Urinary bladder (tissue), 4 donors: Measurements from ENCODE around the gene ATF6B. TPM values are rescaled to one million over a fixed set of nuclear protein-coding genes. Genes with fewer than 3 reads are reported as not detected.
"Not testable (repeated sequence)": the region's sequence is repeated elsewhere in the genome, so short reads cannot be mapped to it uniquely, and the experiment has no call there.

Source experiments
- DNase-seq: peaks from one replicate; pipeline ENCODE4 v3.0.0-alpha.2; 2015; ENCODE audit errors: extremely low spot score
- H3K27ac ChIP-seq: one replicate; pipeline ENCODE4 v1.5.1; 2013; ENCODE audit warnings: low read depth, mild to moderate bottlenecking, moderate library complexity
- H3K36me3 ChIP-seq: one replicate; pipeline ENCODE4 v1.6.1; 2013; ENCODE audit warnings: mild to moderate bottlenecking, moderate library complexity; ENCODE audit not compliant: insufficient read depth
- H3K4me1 ChIP-seq: one replicate; pipeline ENCODE4 v1.6.1; 2013; ENCODE audit warnings: mild to moderate bottlenecking, moderate library complexity; ENCODE audit not compliant: insufficient read depth
- H3K4me3 ChIP-seq: one replicate; pipeline ENCODE4 v1.5.1; 2013; ENCODE audit warnings: low read depth, low read length
- WGBS: extraction: QIAGEN DNeasy Blood & Tissue Kit; methylation state at CpG from one replicate; pipeline ENCODE4 v1.1.7; 2013; 5-methylcytosine and 5-hydroxymethylcytosine counted together
- polyA plus RNA-seq: library from polyadenylated mRNA; stranded (reverse); fragments of 200-250 nt; gene quantifications from one replicate; pipeline ENCODE4 v1.2.3, GENCODE V29; 2013
- total RNA-seq: library from RNA; depleted of rRNA; stranded (reverse); fragments of >200 nt; gene quantifications from one replicate; pipeline ENCODE4 v1.2.3, GENCODE V29; 2014
- donor health status: healthy with polysubstance abuse.
- donor health status: healthy.

The ATF6B gene
- total and polyA plus RNA-seq, 2 donors: 28.8 to 68.3 TPM

GRCh38 chr6:32081168-32081990 is 46.7 kb downstream of the ATF6B start:
- no peaks in the 10 kb centered on the region for H3K4me1 ChIP-seq
- no peak for DNase-seq
- no peak overlapping the region for H3K4me3 ChIP-seq
- WGBS: 55% methylated on average over 22 of the region's 22 CpGs
- no peak overlapping the region for H3K27ac ChIP-seq
- H3K36me3 ChIP-seq: no peaks in the 10 kb centered on the region

- DNase-seq: no peak
- Histone ChIP-seq H3K4me3 (no peak overlapping the region), H3K36me3 (no peaks in the 10 kb centered on the region), H3K4me1 (no peaks in the 10 kb centered on the region), H3K27ac (no peak overlapping the region)
- WGBS: 80% methylated on average over 7 of the region's 7 CpGs
These were observed 48.3 kb downstream of the ATF6B start for GRCh38 chr6:32079566-32080290.

DNA sequence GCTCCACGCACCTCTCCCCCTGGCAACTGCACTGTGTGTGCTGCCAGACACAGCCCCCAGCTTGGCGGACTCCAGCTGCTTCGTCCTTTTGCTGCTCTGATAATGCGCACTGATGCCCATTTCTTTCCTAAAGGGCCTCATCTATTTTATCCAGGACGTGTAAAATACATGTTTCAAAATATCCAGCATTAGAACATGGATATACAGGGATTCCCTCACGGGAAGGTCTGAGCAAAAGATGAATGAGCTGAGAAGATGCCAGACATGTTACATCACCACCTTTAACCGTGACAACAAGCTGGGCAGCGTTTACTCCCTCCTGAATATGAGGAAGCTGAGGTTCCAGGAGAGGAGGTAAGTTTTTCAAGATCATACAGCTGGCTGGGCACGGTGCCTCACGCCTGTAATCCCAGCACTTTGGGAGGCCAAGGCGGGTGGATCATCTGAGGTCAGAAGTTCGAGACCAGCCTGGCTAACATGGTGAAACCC is 51.7 kb downstream of the ATF6B start:
- no peak overlapping the region for H3K4me3 ChIP-seq
- no peaks in the 10 kb centered on the region for H3K36me3 ChIP-seq
- H3K27ac ChIP-seq: no peak overlapping the region
- no peaks in the 10 kb centered on the region for H3K4me1 ChIP-seq
- 36% methylated on average over 12 of the region's 12 CpGs for WGBS
- no peak for DNase-seq

GRCh38 chr6:32075781-32076180 is 52.3 kb downstream of the ATF6B start:
- WGBS: 90% methylated on average over 3 of the region's 3 CpGs
- DNase-seq: no peak
- Histone ChIP-seq H3K36me3 (no peaks in the 10 kb centered on the region), H3K4me3 (no peak overlapping the region), H3K4me1 (no peaks in the 10 kb centered on the region), H3K27ac (no peak overlapping the region)

DNA sequence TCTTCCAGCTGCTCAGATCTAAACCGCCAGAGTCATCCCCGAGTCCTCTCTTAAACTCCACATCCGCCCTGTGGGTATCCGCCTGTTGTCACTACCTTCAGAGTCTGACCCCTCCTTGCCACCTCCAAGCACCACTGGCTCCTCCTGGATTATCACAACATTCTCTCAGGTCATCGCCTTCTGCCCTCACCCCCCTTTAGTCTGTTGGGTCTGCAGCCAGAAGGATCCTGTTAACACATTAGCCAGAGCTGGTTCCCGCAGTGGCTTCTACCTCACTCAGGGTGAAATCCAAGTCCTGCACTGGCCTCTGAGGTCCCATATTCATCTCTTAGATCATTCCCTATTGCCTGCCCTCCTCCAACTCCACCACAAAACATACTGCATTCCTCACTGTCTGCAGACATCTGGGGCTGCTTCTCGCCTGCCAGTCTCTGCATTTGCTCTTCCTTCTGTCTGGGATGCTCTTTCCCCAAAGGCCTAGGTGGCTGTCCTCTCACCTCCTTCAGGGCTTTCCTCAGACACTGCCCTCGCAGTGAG is 53.0 kb downstream of the ATF6B start:
- no peak overlapping the region for H3K27ac ChIP-seq
- WGBS: 87% methylated on average over 8 of the region's 8 CpGs
- DNase-seq: no peak
- no peaks in the 10 kb centered on the region for H3K4me1 ChIP-seq
- no peak overlapping the region for H3K4me3 ChIP-seq
- H3K36me3 ChIP-seq: no peaks in the 10 kb centered on the region

- H3K36me3 ChIP-seq: no peaks in the 10 kb centered on the region
- WGBS: 96% methylated on average over 10 of the region's 10 CpGs
- H3K27ac ChIP-seq: no peak overlapping the region
- H3K4me3 ChIP-seq: no peak overlapping the region
- no peak for DNase-seq
- H3K4me1 ChIP-seq: no peaks in the 10 kb centered on the region
These were observed 54.4 kb downstream of the ATF6B start for GRCh38 chr6:32073613-32074012.

GRCh38 chr6:32073101-32073500 is 54.9 kb downstream of the ATF6B start:
- DNase-seq: no peak
- Histone ChIP-seq H3K4me1 (no peaks in the 10 kb centered on the region), H3K4me3 (no peak overlapping the region), H3K36me3 (no peaks in the 10 kb centered on the region), H3K27ac (no peak overlapping the region)
- 73% methylated on average over 3 of the region's 3 CpGs for WGBS

GRCh38 chr6:32070814-32071543 is 57.1 kb downstream of the ATF6B start:
- no peak for DNase-seq
- Histone ChIP-seq H3K4me3 (no peak overlapping the region), H3K27ac (no peak overlapping the region), H3K36me3 (no peaks in the 10 kb centered on the region), H3K4me1 (no peaks in the 10 kb centered on the region)
- 67% methylated on average over 16 of the region's 16 CpGs for WGBS

GRCh38 chr6:32069878-32070515 is 58.0 kb downstream of the ATF6B start:
- H3K27ac ChIP-seq: no peak overlapping the region
- WGBS: 80% methylated on average over 24 of the region's 24 CpGs
- no peak overlapping the region for H3K4me3 ChIP-seq
- no peaks in the 10 kb centered on the region for H3K36me3 ChIP-seq
- no peak for DNase-seq
- H3K4me1 ChIP-seq: no peaks in the 10 kb centered on the region

GRCh38 chr6:32069460-32069859 is 58.6 kb downstream of the ATF6B start:
- Histone ChIP-seq H3K27ac (no peak overlapping the region), H3K36me3 (no peaks in the 10 kb centered on the region), H3K4me3 (no peak overlapping the region), H3K4me1 (no peaks in the 10 kb centered on the region)
- 92% methylated on average over 17 of the region's 17 CpGs for WGBS
- DNase-seq: no peak

DNA sequence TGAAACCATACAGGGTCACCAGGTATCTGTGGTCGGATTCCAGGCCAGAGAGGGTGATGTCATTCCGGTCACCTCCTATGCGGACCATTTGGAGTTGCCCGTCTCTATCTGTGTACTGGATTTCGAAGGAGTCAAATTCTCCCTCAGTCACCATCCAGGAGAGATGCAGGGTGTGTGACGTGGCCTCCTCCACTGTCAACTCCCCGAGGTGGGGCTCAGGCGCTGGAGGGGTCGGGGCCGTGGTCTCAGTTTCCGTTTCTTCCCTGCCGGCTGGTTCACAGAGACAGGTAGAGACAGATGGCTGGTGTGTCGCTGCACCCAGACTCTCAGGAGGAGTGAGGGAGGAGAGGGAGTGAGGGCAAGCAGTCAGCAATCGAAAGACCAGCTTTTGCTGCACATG is 59.2 kb downstream of the ATF6B start:
- Histone ChIP-seq H3K27ac (no peak overlapping the region), H3K4me1 (no peaks in the 10 kb centered on the region), H3K36me3 (no peaks in the 10 kb centered on the region), H3K4me3 (no peak overlapping the region)
- no peak for DNase-seq
- 90% methylated on average over 14 of the region's 14 CpGs for WGBS

- H3K4me1 ChIP-seq, H3K4me3 ChIP-seq, DNase-seq, H3K27ac ChIP-seq, H3K36me3 ChIP-seq: not testable (repeated sequence)
- WGBS: 89% methylated on average over 13 of the region's 13 CpGs
These were observed 59.7 kb downstream of the ATF6B start for GRCh38 chr6:32068315-32068714.

GRCh38 chr6:32067521-32067920 is 60.5 kb downstream of the ATF6B start:
- H3K4me3 ChIP-seq, H3K36me3 ChIP-seq, DNase-seq, H3K4me1 ChIP-seq, H3K27ac ChIP-seq: not testable (repeated sequence)
- WGBS: 92% methylated on average over 19 of the region's 19 CpGs
